Tibial artery (tissue), 4 donors: ENCODE measurements around the gene CCL1.

Experiments used
- DNase-seq, 2 donors: peaks; one replicate each; pipeline ENCODE4 v3.0.0-alpha.2; 2019
- H3K27ac ChIP-seq, 2 donors: fragments of 200-600 bp; sonication (generic) in 1 of 2; 1 replicate in 1 of 2; 2 replicates in 1 of 2; pipeline ENCODE4 v1.5.1; 2018 to 2019; ENCODE audit warnings: mild to moderate bottlenecking in 1 of 2
- H3K27me3 ChIP-seq, 2 donors: fragments of 200-600 bp; sonication (generic) in 1 of 2; one replicate each; pipeline versions ENCODE4 v1.5.1 to v1.6.0; 2016 to 2019
- H3K36me3 ChIP-seq, 3 donors: fragments of 200-600 bp; sonication (generic) in 2 of 3; one replicate each; pipeline ENCODE4 v1.5.1; 2016 to 2019; ENCODE audit warnings: mild to moderate bottlenecking in 2 of 3
- H3K4me1 ChIP-seq, 4 donors: fragments of 200-600 bp; sonication (generic) in 2 of 4; 1 replicate in 3 of 4; 2 replicates in 1 of 4; pipeline ENCODE4 v1.5.1; 2016 to 2019
- H3K4me3 ChIP-seq, 2 donors: fragments of 200-600 bp; sonication (generic) in 1 of 2; 1 replicate in 1 of 2; 2 replicates in 1 of 2; pipeline ENCODE4 v1.5.1; 2018 to 2019; ENCODE audit warnings: mild to moderate bottlenecking in 2 of 2
- H3K9me3 ChIP-seq, 3 donors: fragments of 200-600 bp; sonication (generic) in 1 of 3; one replicate each; pipeline ENCODE4 v1.5.1; 2016 to 2019
- CTCF ChIP-seq, 2 experiments: fragments of 200-600 bp in 1 of 2; fragments of 450-650 bp in 1 of 2; IDR thresholded peaks; one replicate each; pipeline ENCODE4 v1.5.1; 2017 to 2019; ENCODE audit warnings: antibody characterized with exemption in 2 of 2, mild to moderate bottlenecking in 1 of 2, moderate library complexity in 1 of 2
- intact Hi-C: fragments of 100-400 bp; cut with DNase I; formaldehyde crosslinking; loops from one replicate; pipeline ENCODE4 v1.15.0; 2023; ENCODE audit warnings: low total_unique reads

CCL1 gene

GRCh38 chr17:34368946-34369500 lies 6.0 kb upstream of the CCL1 start:
- no peak for DNase-seq
- intact Hi-C loops, result no loop called here
- Histone ChIP-seq H3K27me3 (peaks cover 0 to 3% of the 10 kb centered on the region in 2 donors), H3K36me3 (no peaks in the 10 kb centered on the region), H3K4me1 (no peaks in the 10 kb centered on the region), H3K4me3 (no peak overlapping the region), H3K27ac (no peak overlapping the region), H3K9me3 (no peaks in the 10 kb centered on the region)
- no peak for TF ChIP-seq CTCF (IDR thresholded peaks at IDR 0.05)

- TF ChIP-seq CTCF (IDR thresholded peaks at IDR 0.05), result no peak
- Histone ChIP-seq H3K27me3 (peaks cover 0 to 3% of the 10 kb centered on the region in 2 donors), H3K4me3 (no peak overlapping the region), H3K9me3 (no peaks in the 10 kb centered on the region), H3K27ac (no peak overlapping the region), H3K4me1 (no peaks in the 10 kb centered on the region), H3K36me3 (no peaks in the 10 kb centered on the region)
- intact Hi-C loops, result no loop called here
- no peak for DNase-seq
Measured at GRCh38 chr17:34368196-34368945, 5.3 kb upstream of the CCL1 start.

GRCh38 chr17:34367486-34368195 lies 4.6 kb upstream of the CCL1 start:
- no peak for TF ChIP-seq CTCF (IDR thresholded peaks at IDR 0.05)
- no peaks in the 10 kb centered on the region for H3K9me3 ChIP-seq
- intact Hi-C loops, result no loop called here
- no peak overlapping the region for H3K27ac ChIP-seq
- DNase-seq, result no peak
- no peaks in the 10 kb centered on the region for H3K4me1 ChIP-seq
- H3K27me3 ChIP-seq, result peaks cover 0 to 9% of the 10 kb centered on the region in 2 donors
- H3K36me3 ChIP-seq, result no peaks in the 10 kb centered on the region
- H3K4me3 ChIP-seq, result no peak overlapping the region

GRCh38 chr17:34366529-34367107 lies 3.6 kb upstream of the CCL1 start:
- intact Hi-C loops, result no loop called here
- H3K27ac ChIP-seq, result no peak overlapping the region
- H3K36me3 ChIP-seq, result no peaks in the 10 kb centered on the region
- no peak overlapping the region for H3K4me3 ChIP-seq
- DNase-seq, result no peak
- H3K27me3 ChIP-seq, result peaks cover 0 to 16% of the 10 kb centered on the region in 2 donors
- H3K4me1 ChIP-seq, result no peaks in the 10 kb centered on the region
- TF ChIP-seq CTCF (IDR thresholded peaks at IDR 0.05), result no peak
- H3K9me3 ChIP-seq, result no peaks in the 10 kb centered on the region

- Histone ChIP-seq H3K4me3 (no peak overlapping the region), H3K27ac (no peak overlapping the region), H3K36me3 (no peaks in the 10 kb centered on the region), H3K9me3 (no peaks in the 10 kb centered on the region), H3K4me1 (peaks cover 0 to 4% (median 0%) of the 10 kb centered on the region in 4 donors), H3K27me3 (peaks cover 0 to 16% of the 10 kb centered on the region in 2 donors)
- TF ChIP-seq CTCF (IDR thresholded peaks at IDR 0.05), result no peak
- intact Hi-C loops, result no loop called here
- no peak for DNase-seq
Measured at GRCh38 chr17:34366010-34366409, 3.0 kb upstream of the CCL1 start.
